Hepatocyte (in vitro differentiated cells): Measurements from ENCODE around the gene MED23. TPM values are rescaled to one million over a fixed set of nuclear protein-coding genes. Genes with fewer than 3 reads are reported as not detected.

Experiments used
- DNase-seq: peaks from one replicate; pipeline ENCODE4 v3.0.0-alpha.2; 2016; ENCODE audit warnings: low spot score
- H2AFZ ChIP-seq: fragments of 200-600 bp; sonication (generic); 2 replicates; pipeline ENCODE4 v1.6.0; 2016; ENCODE audit warnings: antibody characterized with exemption, mild to moderate bottlenecking
- H3K27ac ChIP-seq: fragments of 200-600 bp; sonication (generic); 2 replicates; pipeline ENCODE4 v1.5.1; 2016; ENCODE audit warnings: mild to moderate bottlenecking
- H3K27me3 ChIP-seq: fragments of 200-600 bp; sonication (generic); 2 replicates; pipeline ENCODE4 v1.6.1; 2016
- H3K36me3 ChIP-seq: fragments of 200-600 bp; sonication (generic); replicated peaks from 2 replicates; pipeline ENCODE4 v1.5.1; 2016; ENCODE audit warnings: low read depth; ENCODE audit not compliant: insufficient read depth
- H3K4me1 ChIP-seq: fragments of 200-600 bp; sonication (generic); 2 replicates; pipeline ENCODE4 v1.5.1; 2016; ENCODE audit warnings: mild to moderate bottlenecking, moderate library complexity; ENCODE audit not compliant: insufficient read depth
- H3K4me2 ChIP-seq: fragments of 200-600 bp; sonication (generic); 2 replicates; pipeline ENCODE4 v1.6.0; 2016
- H3K4me3 ChIP-seq: fragments of 200-600 bp; sonication (generic); 2 replicates; pipeline ENCODE4 v1.5.1; 2016; ENCODE audit warnings: mild to moderate bottlenecking
- H3K79me2 ChIP-seq: fragments of 200-600 bp; sonication (generic); 2 replicates; pipeline ENCODE4 v1.6.0; 2017; ENCODE audit warnings: mild to moderate bottlenecking
- H3K9me2 ChIP-seq: fragments of 200-600 bp; sonication (generic); replicated peaks from 2 replicates; pipeline ENCODE4 v1.6.0; 2017; ENCODE audit warnings: mild to moderate bottlenecking; ENCODE audit not compliant: insufficient read depth
- H3K9me3 ChIP-seq: fragments of 200-600 bp; sonication (generic); 2 replicates; pipeline ENCODE4 v1.5.1; 2016; ENCODE audit warnings: low read depth, mild to moderate bottlenecking
- H4K20me1 ChIP-seq: fragments of 200-600 bp; sonication (generic); 2 replicates; pipeline ENCODE4 v1.6.0; 2016; ENCODE audit warnings: mild to moderate bottlenecking; ENCODE audit not compliant: insufficient read depth, poor library complexity, severe bottlenecking
- EZH2 ChIP-seq: fragments of 200-600 bp; sonication (generic); IDR thresholded peaks from 2 replicates; pipeline ENCODE4 v1.6.1; 2016; ENCODE audit warnings: antibody characterized with exemption, mild to moderate bottlenecking, borderline replicate concordance
- EZH2phosphoT487 ChIP-seq: fragments of 200-600 bp; sonication (generic); IDR thresholded peaks from one replicate; pipeline ENCODE4 v1.6.1; 2018; ENCODE audit warnings: antibody characterized with exemption, mild to moderate bottlenecking, low read depth, moderate library complexity; ENCODE audit not compliant: unreplicated experiment, severe bottlenecking
- WGBS: methylation state at CpG from one replicate; pipeline ENCODE4 v1.1.6; 2016; ENCODE audit warnings: low lambda C conversion rate; ENCODE audit errors: missing lambda C conversion rate; 5-methylcytosine and 5-hydroxymethylcytosine counted together
- polyA plus RNA-seq: library from polyadenylated mRNA; unstranded; fragments of >200 nt; fragmentation: Nextera tagmentation; extraction: Ambion mirVana; gene quantifications from 2 replicates; pipeline ENCODE4 v1.2.1, GENCODE V29; 2016
- total RNA-seq: library from RNA; depleted of rRNA; stranded (reverse); fragments of >200 nt; gene quantifications from 2 replicates; pipeline ENCODE4 v1.2.3, GENCODE V29; 2014
- TF ChIP-seq, protein P1 (sequence below): fragments of 200-600 bp; sonication (generic); IDR thresholded peaks from 2 replicates; pipeline ENCODE4 v1.5.1; 2016; ENCODE audit warnings: antibody characterized with exemption, mild to moderate bottlenecking; ENCODE audit not compliant: poor library complexity

Gene MED23
- total and polyA plus RNA-seq, 2 experiments from 2014 or later, result 13.4 to 42.1 TPM

DNA sequence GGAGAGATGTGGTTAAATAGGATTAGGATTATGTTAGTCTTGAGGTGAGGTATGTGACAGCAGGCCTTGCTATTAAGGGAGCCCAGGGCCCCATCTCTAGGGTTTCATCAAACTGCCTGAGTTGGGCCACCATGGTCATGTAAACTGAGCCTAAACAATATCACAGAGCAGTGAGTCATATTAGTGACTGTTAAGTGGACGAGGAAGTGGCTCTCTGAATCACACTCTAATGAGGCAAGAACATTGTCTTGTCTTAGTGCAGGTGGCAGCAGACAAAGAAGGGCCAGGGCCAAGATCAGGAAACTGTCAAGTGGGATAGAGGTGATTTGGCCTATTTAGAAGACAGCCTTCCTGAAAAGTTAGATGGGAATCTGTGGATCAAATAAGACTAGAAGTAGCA lies 32.2 kb upstream of the MED23 start:
- 59% methylated on average over 1 of the region's 1 CpG for WGBS

DNA sequence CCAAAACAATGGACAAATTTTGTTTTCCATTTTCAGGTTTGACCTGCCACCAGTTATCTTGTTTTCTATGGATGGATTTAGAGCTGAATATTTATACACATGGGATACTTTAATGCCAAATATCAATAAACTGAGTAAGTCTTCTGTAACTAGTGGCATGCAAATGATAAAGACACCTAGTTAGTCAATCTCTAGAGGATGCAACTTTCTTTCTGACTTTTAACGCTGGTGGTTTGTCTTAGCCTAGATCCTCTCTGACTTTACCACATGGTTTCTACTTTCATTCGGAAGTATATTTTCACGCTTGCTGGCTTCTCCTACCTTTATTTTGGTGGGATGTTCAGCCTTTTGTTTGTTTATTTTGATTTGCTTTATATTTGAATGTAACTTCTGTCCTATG lies 30.2 kb upstream of the MED23 start:
- H3K79me2 ChIP-seq, result no peaks in the 10 kb centered on the region
- no peak overlapping the region for H3K4me3 ChIP-seq
- H3K27ac ChIP-seq, result no peak overlapping the region
- H3K9me2 ChIP-seq, result no peaks in the 10 kb centered on the region
- DNase-seq, result no peak
- no peaks in the 10 kb centered on the region for H3K36me3 ChIP-seq
- no peaks in the 10 kb centered on the region for H4K20me1 ChIP-seq
- no peaks in the 10 kb centered on the region for H3K9me3 ChIP-seq
- H3K27me3 ChIP-seq, result no peaks in the 10 kb centered on the region
- H3K4me1 ChIP-seq, result no peaks in the 10 kb centered on the region
- TF ChIP-seq EZH2 (no peak), EZH2phosphoT487 (no peak)
- TF ChIP-seq, protein P1, sequence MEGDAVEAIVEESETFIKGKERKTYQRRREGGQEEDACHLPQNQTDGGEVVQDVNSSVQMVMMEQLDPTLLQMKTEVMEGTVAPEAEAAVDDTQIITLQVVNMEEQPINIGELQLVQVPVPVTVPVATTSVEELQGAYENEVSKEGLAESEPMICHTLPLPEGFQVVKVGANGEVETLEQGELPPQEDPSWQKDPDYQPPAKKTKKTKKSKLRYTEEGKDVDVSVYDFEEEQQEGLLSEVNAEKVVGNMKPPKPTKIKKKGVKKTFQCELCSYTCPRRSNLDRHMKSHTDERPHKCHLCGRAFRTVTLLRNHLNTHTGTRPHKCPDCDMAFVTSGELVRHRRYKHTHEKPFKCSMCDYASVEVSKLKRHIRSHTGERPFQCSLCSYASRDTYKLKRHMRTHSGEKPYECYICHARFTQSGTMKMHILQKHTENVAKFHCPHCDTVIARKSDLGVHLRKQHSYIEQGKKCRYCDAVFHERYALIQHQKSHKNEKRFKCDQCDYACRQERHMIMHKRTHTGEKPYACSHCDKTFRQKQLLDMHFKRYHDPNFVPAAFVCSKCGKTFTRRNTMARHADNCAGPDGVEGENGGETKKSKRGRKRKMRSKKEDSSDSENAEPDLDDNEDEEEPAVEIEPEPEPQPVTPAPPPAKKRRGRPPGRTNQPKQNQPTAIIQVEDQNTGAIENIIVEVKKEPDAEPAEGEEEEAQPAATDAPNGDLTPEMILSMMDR, result no peak
- WGBS, result 93% methylated on average over 3 of the region's 3 CpGs
- no peak overlapping the region for H2AFZ ChIP-seq
- H3K4me2 ChIP-seq, result no peak overlapping the region

More for the DNA sequence above, 32.2 kb upstream of the MED23 start:
- Histone ChIP-seq H3K9me2 (no peaks in the 10 kb centered on the region), H3K27ac (no peak overlapping the region), H3K4me2 (no peak overlapping the region), H3K4me1 (no peaks in the 10 kb centered on the region), H3K36me3 (no peaks in the 10 kb centered on the region), H3K9me3 (no peaks in the 10 kb centered on the region), H4K20me1 (no peaks in the 10 kb centered on the region), H3K79me2 (no peaks in the 10 kb centered on the region), H3K4me3 (no peak overlapping the region), H2AFZ (no peak overlapping the region), H3K27me3 (no peaks in the 10 kb centered on the region)
- TF ChIP-seq EZH2phosphoT487, result no peak
- TF ChIP-seq, protein P1, result no peak
- TF ChIP-seq EZH2, result no peak
- DNase-seq, result no peak

DNA sequence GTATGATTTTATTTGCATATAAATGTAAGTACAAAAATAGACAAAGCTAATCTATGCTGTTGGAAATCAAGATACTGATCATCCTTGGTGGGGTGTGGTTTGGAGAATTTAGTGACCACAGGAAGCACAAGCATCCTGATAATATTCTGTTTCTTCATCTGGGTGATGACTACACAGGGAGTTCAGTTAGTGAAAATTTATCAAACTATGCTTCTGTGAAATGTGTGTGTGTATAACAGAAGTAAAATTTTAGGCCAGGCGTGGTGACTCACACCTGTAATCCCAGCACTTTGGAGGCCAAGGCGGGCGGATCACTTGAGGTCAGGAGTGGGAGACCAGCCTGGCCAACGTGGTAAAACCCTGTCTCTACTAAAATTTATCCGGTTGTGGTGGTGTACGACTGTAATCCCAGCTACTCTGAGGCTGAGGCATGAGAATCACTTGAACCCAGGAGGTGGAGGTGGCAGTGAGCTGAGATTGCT lies 29.6 kb upstream of the MED23 start:
- no peaks in the 10 kb centered on the region for H3K9me3 ChIP-seq
- DNase-seq, result no peak
- H4K20me1 ChIP-seq, result no peaks in the 10 kb centered on the region
- no peak overlapping the region for H3K27ac ChIP-seq
- TF ChIP-seq EZH2phosphoT487 (no peak), EZH2 (no peak)
- TF ChIP-seq, protein P1, result no peak
- no peak overlapping the region for H3K4me3 ChIP-seq
- H3K4me1 ChIP-seq, result peaks cover 5% of the 10 kb centered on the region
- WGBS, result 88% methylated on average over 6 of the region's 6 CpGs
- H2AFZ ChIP-seq, result no peak overlapping the region
- no peaks in the 10 kb centered on the region for H3K79me2 ChIP-seq
- H3K36me3 ChIP-seq, result no peaks in the 10 kb centered on the region
- no peaks in the 10 kb centered on the region for H3K9me2 ChIP-seq
- H3K27me3 ChIP-seq, result no peaks in the 10 kb centered on the region
- H3K4me2 ChIP-seq, result no peak overlapping the region

DNA sequence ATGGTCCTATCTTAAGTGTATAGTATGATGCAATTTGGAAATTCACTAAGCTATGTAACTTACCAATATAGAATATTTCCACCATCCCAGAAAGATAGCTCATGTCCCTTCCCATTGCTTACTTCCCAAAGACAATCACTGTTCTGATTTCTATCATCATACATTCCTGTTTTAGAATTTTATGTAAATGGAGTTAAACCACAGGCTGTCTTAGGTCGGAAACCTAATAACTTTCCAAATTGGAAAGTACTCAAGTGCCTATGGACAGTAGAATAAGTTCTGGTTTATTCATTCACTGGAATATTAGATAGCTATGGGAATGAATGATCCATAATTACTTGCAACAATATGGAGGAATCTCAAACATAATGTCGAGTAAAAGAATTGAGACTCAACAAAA lies 29.2 kb upstream of the MED23 start:
- Histone ChIP-seq H2AFZ (no peak overlapping the region), H3K9me2 (no peaks in the 10 kb centered on the region), H3K27ac (no peak overlapping the region), H3K27me3 (no peaks in the 10 kb centered on the region), H3K4me1 (peaks cover 6% of the 10 kb centered on the region), H3K79me2 (no peaks in the 10 kb centered on the region), H4K20me1 (no peaks in the 10 kb centered on the region), H3K36me3 (no peaks in the 10 kb centered on the region), H3K9me3 (no peaks in the 10 kb centered on the region), H3K4me3 (no peak overlapping the region), H3K4me2 (no peak overlapping the region)
- TF ChIP-seq, protein P1, result no peak
- TF ChIP-seq EZH2phosphoT487 (no peak), EZH2 (no peak)
- 88% methylated on average over 2 of the region's 2 CpGs for WGBS
- no peak for DNase-seq
